HepG2 (cell line): ENCODE measurements around the gene LOXL3. TPM values are rescaled to one million over a fixed set of nuclear protein-coding genes. Genes with fewer than 3 reads are reported as not detected.

ENCODE experiments used
- ATAC-seq: fragments of 200-7000 bp; cut with Tn5 transposase; 3 replicates; pipeline ENCODE4 v1.9.1; 2020; ENCODE audit warnings: mild to moderate bottlenecking, moderate library complexity
- BruUV-seq: library from RNA; stranded (reverse); fragments of 400-500 nt; replicated peaks from 2 replicates; lab custom pipeline; 2021; lab: Mats Ljungman, UMichigan
- CTCF ChIA-PET: fragments of 300-600 bp; formaldehyde crosslinking; extraction: SDS; loops from one replicate; lab custom pipeline; 2021; ENCODE audit warnings: low total read pairs, inconsistent platforms, low intra/inter-chr PET ratio; lab: Yijun Ruan, JAX
- POLR2A ChIA-PET: fragments of 350-600 bp; sonication (Branson Sonifier 250); formaldehyde crosslinking; loops from one replicate; lab custom pipeline; 2020; ENCODE audit warnings: antibody characterized with exemption, inconsistent platforms; lab: Yijun Ruan, JAX
- DNase-seq: peaks from one replicate; pipeline ENCODE4 v3.0.0-alpha.2; 2015; ENCODE audit warnings: low spot score
- FAIRE-seq: peaks from 3 replicates; lab custom pipeline; 2011; peaks lifted over from hg19 to GRCh38; lab: Jason Lieb, UNC
- H2AFZ ChIP-seq: one replicate; pipeline ENCODE4 v1.6.1; 2011; ENCODE audit warnings: low read length, inconsistent platforms
- H3K27ac ChIP-seq: fragments of 300-600 bp; 3 replicates; pipeline ENCODE4 v1.8.0; 2011; ENCODE audit warnings: mixed run types, mild to moderate bottlenecking, mixed read lengths, low read length, inconsistent platforms; ENCODE audit not compliant: insufficient read depth; ENCODE audit errors: extremely low read length
- H3K27me3 ChIP-seq, 2 experiments: fragments of 200-600 bp in 1 of 2; 2 replicates in 1 of 2; 3 replicates in 1 of 2; pipeline versions ENCODE4 v1.6.0 to v1.8.0; 2011; ENCODE audit warnings: low read length in 2 of 2, mild to moderate bottlenecking in 2 of 2, moderate library complexity in 2 of 2, inconsistent platforms in 1 of 2; ENCODE audit not compliant: insufficient read depth in 2 of 2, control insufficient read depth in 1 of 2
- H3K36me3 ChIP-seq, 2 experiments: fragments of 200-600 bp in 1 of 2; replicated peaks in 1 of 2; 2 replicates in 1 of 2; 3 replicates in 1 of 2; pipeline versions ENCODE4 v1.5.1 to v1.8.0; 2011; ENCODE audit warnings: low read length in 2 of 2, inconsistent platforms in 1 of 2; ENCODE audit not compliant: insufficient read depth in 2 of 2, control insufficient read depth in 1 of 2
- H3K4me1 ChIP-seq: 2 replicates; pipeline ENCODE4 v1.5.1; 2012; ENCODE audit warnings: low read length, inconsistent platforms; ENCODE audit not compliant: insufficient read depth
- H3K4me2 ChIP-seq: 2 replicates; pipeline ENCODE4 v1.6.0; 2011; ENCODE audit warnings: low read depth, low read length, inconsistent platforms
- H3K4me3 ChIP-seq, 3 experiments: fragments of 200-600 bp in 1 of 3; sonication (generic), shearing (Covaris generic) in 1 of 3; replicated peaks in 1 of 3; 2 replicates each; pipeline ENCODE4 v1.5.1; 2011 to 2016; ENCODE audit warnings: low read length in 3 of 3, inconsistent platforms in 2 of 3, low read depth in 2 of 3, mild to moderate bottlenecking in 2 of 3, control low read depth in 1 of 3, mixed read lengths in 1 of 3; ENCODE audit not compliant: insufficient read depth in 1 of 3
- H3K79me2 ChIP-seq: one replicate; pipeline ENCODE4 v1.6.1; 2011; ENCODE audit warnings: low read length, inconsistent platforms; ENCODE audit not compliant: insufficient read depth
- H3K9ac ChIP-seq: 2 replicates; pipeline ENCODE4 v1.6.0; 2011; ENCODE audit warnings: mild to moderate bottlenecking, low read depth, low read length, inconsistent platforms; ENCODE audit not compliant: insufficient read depth
- H3K9me3 ChIP-seq: 2 replicates; pipeline ENCODE4 v1.5.1; 2012; ENCODE audit warnings: mild to moderate bottlenecking, low read length
- H4K20me1 ChIP-seq: 2 replicates; pipeline ENCODE4 v1.6.0; 2011; ENCODE audit warnings: inconsistent platforms, mild to moderate bottlenecking, low read length, moderate library complexity; ENCODE audit not compliant: insufficient read depth
- ELK4 ChIP-seq: sonication (generic); formaldehyde crosslinking; IDR thresholded peaks from 2 replicates; pipeline ENCODE4 v1.9.0; 2021; ENCODE audit warnings: missing genetic modification reagents, borderline replicate concordance
- HIVEP1 ChIP-seq: sonication (generic); formaldehyde crosslinking; IDR thresholded peaks from 2 replicates; pipeline ENCODE4 v1.4.0; 2020; ENCODE audit warnings: mild to moderate bottlenecking, missing genetic modification reagents
- IKZF1 ChIP-seq: fragments of 450-650 bp; IDR thresholded peaks from 2 replicates; pipeline ENCODE4 v1.7.1; 2016
- PHF21A ChIP-seq: sonication (generic); formaldehyde crosslinking; IDR thresholded peaks from 2 replicates; pipeline ENCODE4 v1.5.0; 2020; ENCODE audit warnings: mild to moderate bottlenecking, missing genetic modification reagents
- SALL1 ChIP-seq: sonication (generic); formaldehyde crosslinking; IDR thresholded peaks from 2 replicates; pipeline ENCODE4 v1.8.0; 2022; ENCODE audit warnings: mild to moderate bottlenecking, missing genetic modification reagents
- TFDP1 ChIP-seq: IDR thresholded peaks from 2 replicates; pipeline ENCODE4 v1.6.1; 2016; ENCODE audit warnings: missing compliant biosample characterization, missing genetic modification reagents, borderline replicate concordance
- ZNF720 ChIP-seq: sonication (generic); formaldehyde crosslinking; IDR thresholded peaks from 2 replicates; pipeline ENCODE4 v1.4.0; 2020; ENCODE audit warnings: missing genetic modification reagents
- WGBS: methylation state at CpG from one replicate; pipeline ENCODE4 v1.1.6; 2017; ENCODE audit warnings: low lambda C conversion rate; 5-methylcytosine and 5-hydroxymethylcytosine counted together
- in situ Hi-C: cut with HindIII; loops from 2 replicates; pipeline ENCODE4 v1.10.0; 2017; ENCODE audit warnings: low pct_unique_long_range_greater_than_20kb; ENCODE audit not compliant: extremely low pct_ligation_motif_present
- intact Hi-C: fragments of 100-400 bp; cut with micrococcal nuclease; formaldehyde crosslinking; loops from one replicate; pipeline ENCODE4 v1.10.0; 2022; ENCODE audit not compliant: unreplicated experiment
- polyA plus RNA-seq, 8 experiments: library from polyadenylated mRNA; depleted of rRNA in 3 of 8; stranded (reverse) in 7 of 8; unstranded in 1 of 8; fragments of >200 nt; fragmentation: Illumina TruSeq in 4 of 8; extraction: Trizol in 4 of 8; gene quantifications; 2 replicates each; pipeline versions ENCODE4 v1.2.1 to v1.2.3, GENCODE V29; 2011 to 2016; ENCODE audit warnings: low read depth in 4 of 8, missing spikeins in 1 of 8, mixed read lengths in 1 of 8; ENCODE audit not compliant: insufficient read depth in 1 of 8
- total RNA-seq, 5 experiments: library from RNA; depleted of rRNA; stranded (reverse); fragments of >200 nt; fragmentation: Illumina TruSeq; extraction: Trizol; gene quantifications; 2 replicates each; pipeline ENCODE4 v1.2.3, GENCODE V29; 2016; ENCODE audit warnings: low read depth in 1 of 5

Gene LOXL3
- total and polyA plus RNA-seq, 2 of the 13 experiments (the other 11 are each of a cell fraction or from before 2014, with no cell fraction given), result 0.55 to 6.5 TPM

DNA sequence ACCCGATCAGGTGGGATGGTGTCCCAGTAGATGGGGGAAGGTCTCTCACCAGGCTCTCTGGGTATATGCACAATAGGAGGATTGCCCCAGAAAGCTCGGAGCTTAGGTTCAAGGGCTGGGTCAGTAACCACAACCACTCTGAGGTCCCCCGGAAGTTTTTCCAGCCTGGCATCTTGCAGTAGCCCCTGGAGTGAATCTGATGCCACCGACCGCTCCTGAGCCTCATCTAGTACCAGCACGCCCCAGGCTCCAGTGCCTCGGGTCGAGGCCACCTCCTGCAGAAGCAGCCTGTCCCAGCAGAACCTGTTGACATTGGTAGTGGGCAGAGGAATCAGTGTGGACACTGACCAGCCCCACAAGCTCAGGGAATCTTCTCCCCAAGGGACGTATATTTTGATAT, 29.7 kb downstream of the LOXL3 start:
- 97% methylated on average over 9 of the region's 9 CpGs for WGBS

GRCh38 chr2:74522516-74522915, 31.2 kb downstream of the LOXL3 start:
- Histone ChIP-seq H3K9ac (no peak overlapping the region), H3K27me3 (no peaks in the 10 kb centered on the region; a peak in 1 of 5 replicates), H3K4me1 (peaks cover 49% of the 10 kb centered on the region), H3K4me3 (no peak overlapping the region), H3K79me2 (peaks cover 25% of the 10 kb centered on the region), H3K9me3 (no peaks in the 10 kb centered on the region), H3K36me3 (peaks cover 28 to 50% of the 10 kb centered on the region in 2 experiments), H4K20me1 (no peaks in the 10 kb centered on the region), H3K4me2 (no peak overlapping the region), H3K27ac (no peak overlapping the region), H2AFZ (no peak overlapping the region)
- no TSS peak for BruUV-seq
- TF ChIP-seq ZNF720 (CRISPR knock-in tag), result no peak
- TF ChIP-seq HIVEP1 (CRISPR knock-in tag), result no peak
- no peak for TF ChIP-seq ELK4 (CRISPR knock-in tag)
- FAIRE-seq (no peak), DNase-seq (no peak), ATAC-seq (no peak)
- intact Hi-C loops (no loop called here), in situ Hi-C loops (no loop called here)
- no CpG with 5 or more reads among the region's 3 CpGs for WGBS
- POLR2A ChIA-PET, result interaction anchor here (1.5 kb wide), 1 partner anchor 9 kb away, joined by 3 read pairs; no protein-coding TSS in a partner anchor
- CTCF ChIA-PET, result no interaction called here

More for the DNA sequence above, 29.7 kb downstream of the LOXL3 start:
- no peaks in the 10 kb centered on the region for H3K9me3 ChIP-seq
- ATAC-seq (no peak), FAIRE-seq (no peak), DNase-seq (no peak)
- ChIA-PET CTCF (no interaction called here), POLR2A (interaction anchor here (1.2 kb wide), 1 partner anchor 20 kb away, joined by 3 read pairs; no protein-coding TSS in a partner anchor)
- TF ChIP-seq IKZF1 (no peak), SALL1 (CRISPR knock-in tag) (peak; percentile 21; the same call in 1 of the 2 replicates), PHF21A (0 out of 2 replicates have a peak, but pooled peaks have one; percentile 13), TFDP1 (CRISPR knock-in tag) (no peak)
- no peaks in the 10 kb centered on the region for H4K20me1 ChIP-seq
- in situ Hi-C loops, result no loop called here
- H3K79me2 ChIP-seq, result peaks cover 40% of the 10 kb centered on the region
- H3K27me3 ChIP-seq, result no peaks in the 10 kb centered on the region; a peak in 1 of 5 replicates
- H2AFZ ChIP-seq, result no peak overlapping the region
- intact Hi-C loops, result no loop called here
- H3K36me3 ChIP-seq, result peaks cover 23 to 48% of the 10 kb centered on the region in 2 experiments
- H3K27ac ChIP-seq, result no peak overlapping the region
- H3K4me2 ChIP-seq, result no peak overlapping the region
- no peak overlapping the region for H3K9ac ChIP-seq
- no TSS peak for BruUV-seq
- H3K4me3 ChIP-seq, result no peak overlapping the region
- H3K4me1 ChIP-seq, result peaks cover 59% of the 10 kb centered on the region
